AG09319 (cell line): Measurements from ENCODE around the gene TNP1.

Experiments used
- DNase-seq: peaks from one replicate; pipeline ENCODE4 v3.0.0-alpha.2; 2010; ENCODE audit warnings: low read depth; ENCODE audit errors: extremely low read depth
- CTCF ChIP-seq: IDR thresholded peaks from 2 replicates; pipeline ENCODE4 v1.5.1; 2011; ENCODE audit warnings: low read depth, mild to moderate bottlenecking, inconsistent platforms, low read length, moderate library complexity

Gene TNP1

GRCh38 chr2:216900406-216900805, 40.5 kb upstream of the TNP1 start:
- no peak for DNase-seq
- no peak for TF ChIP-seq CTCF

GRCh38 chr2:216897561-216898203, 37.8 kb upstream of the TNP1 start:
- no peak for DNase-seq
- TF ChIP-seq CTCF, result no peak

- no peak for DNase-seq
- TF ChIP-seq CTCF, result no peak
These were observed 30.3 kb upstream of the TNP1 start for GRCh38 chr2:216890138-216890537.

GRCh38 chr2:216888887-216889622, 29.2 kb upstream of the TNP1 start:
- TF ChIP-seq CTCF, result no peak
- no peak for DNase-seq

- no peak for DNase-seq
- TF ChIP-seq CTCF, result no peak
These were observed 28.2 kb upstream of the TNP1 start for GRCh38 chr2:216888081-216888480.

GRCh38 chr2:216887138-216887537, 27.3 kb upstream of the TNP1 start:
- no peak for DNase-seq
- no peak for TF ChIP-seq CTCF

GRCh38 chr2:216885117-216885553, 25.3 kb upstream of the TNP1 start:
- no peak for DNase-seq
- no peak for TF ChIP-seq CTCF
